ENCODE measurements around the gene DAW1. TPM values are rescaled to one million over a fixed set of nuclear protein-coding genes. Genes with fewer than 3 reads are reported as not detected.

The DAW1 gene
- total and polyA plus RNA-seq, 2 of the 13 experiments (the other 11 are each of a cell fraction or from before 2014, with no cell fraction given): not detected

DNA sequence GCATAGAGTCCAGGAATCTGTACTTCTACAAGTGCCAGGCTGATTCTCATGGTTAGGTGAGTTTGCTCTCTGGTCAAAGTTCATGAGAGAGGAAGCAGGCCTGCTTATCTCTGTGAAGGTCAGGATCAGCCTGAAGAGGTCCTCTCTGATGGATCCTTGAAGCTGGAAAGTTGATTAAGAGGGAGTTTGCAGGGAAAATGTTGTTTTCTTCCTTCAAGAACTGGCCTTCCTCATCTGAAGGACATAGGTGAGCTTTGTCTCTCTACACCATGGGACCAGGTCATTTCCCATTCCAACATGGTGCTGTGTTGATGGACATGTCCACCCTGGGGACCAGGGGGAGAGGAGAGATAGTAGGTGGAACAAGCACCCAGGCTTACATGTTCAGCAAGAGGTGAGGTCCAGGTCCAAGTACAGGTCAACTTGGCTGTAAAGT lies 42.9 kb upstream of the DAW1 start (continued):
- TF ChIP-seq FOXO1 (CRISPR knock-in tag; IDR thresholded peaks at IDR 0.05) (peak; percentile 26; the same call in 1 of the 2 replicates), ZNF703 (CRISPR knock-in tag; IDR thresholded peaks at IDR 0.05; ENCODE audit: borderline replicate concordance) (no peak), BCL6 (CRISPR knock-in tag; IDR thresholded peaks at IDR 0.05) (peak; percentile 54; the same call in 1 of the 2 replicates), MEIS1 (CRISPR knock-in tag; IDR thresholded peaks at IDR 0.05; ENCODE audit: borderline replicate concordance) (no peak), ZNF20 (CRISPR knock-in tag; IDR thresholded peaks at IDR 0.05) (no peak), SNAPC2 (CRISPR knock-in tag; IDR thresholded peaks at IDR 0.05) (no peak), DPF2 (CRISPR knock-in tag; IDR thresholded peaks at IDR 0.05; ENCODE audit: borderline replicate concordance, low read depth) (no peak), ZNF160 (CRISPR knock-in tag; IDR thresholded peaks at IDR 0.05) (no peak), MED8 (CRISPR knock-in tag; IDR thresholded peaks at IDR 0.05; ENCODE audit: insufficient replicate concordance) (no peak), ZNF577 (CRISPR knock-in tag; IDR thresholded peaks at IDR 0.05; ENCODE audit: borderline replicate concordance, low read depth) (no peak), ZNF460 (CRISPR knock-in tag; IDR thresholded peaks at IDR 0.05; ENCODE audit: borderline replicate concordance) (no peak), SATB2 (CRISPR knock-in tag; IDR thresholded peaks at IDR 0.05) (no peak), ZNF205 (CRISPR knock-in tag; IDR thresholded peaks at IDR 0.05) (no peak), ZNF839 (CRISPR knock-in tag; IDR thresholded peaks at IDR 0.05; ENCODE audit: borderline replicate concordance) (no peak), ZBTB42 (CRISPR knock-in tag; IDR thresholded peaks at IDR 0.05) (no peak)
- TF ChIP-seq, protein P1, sequence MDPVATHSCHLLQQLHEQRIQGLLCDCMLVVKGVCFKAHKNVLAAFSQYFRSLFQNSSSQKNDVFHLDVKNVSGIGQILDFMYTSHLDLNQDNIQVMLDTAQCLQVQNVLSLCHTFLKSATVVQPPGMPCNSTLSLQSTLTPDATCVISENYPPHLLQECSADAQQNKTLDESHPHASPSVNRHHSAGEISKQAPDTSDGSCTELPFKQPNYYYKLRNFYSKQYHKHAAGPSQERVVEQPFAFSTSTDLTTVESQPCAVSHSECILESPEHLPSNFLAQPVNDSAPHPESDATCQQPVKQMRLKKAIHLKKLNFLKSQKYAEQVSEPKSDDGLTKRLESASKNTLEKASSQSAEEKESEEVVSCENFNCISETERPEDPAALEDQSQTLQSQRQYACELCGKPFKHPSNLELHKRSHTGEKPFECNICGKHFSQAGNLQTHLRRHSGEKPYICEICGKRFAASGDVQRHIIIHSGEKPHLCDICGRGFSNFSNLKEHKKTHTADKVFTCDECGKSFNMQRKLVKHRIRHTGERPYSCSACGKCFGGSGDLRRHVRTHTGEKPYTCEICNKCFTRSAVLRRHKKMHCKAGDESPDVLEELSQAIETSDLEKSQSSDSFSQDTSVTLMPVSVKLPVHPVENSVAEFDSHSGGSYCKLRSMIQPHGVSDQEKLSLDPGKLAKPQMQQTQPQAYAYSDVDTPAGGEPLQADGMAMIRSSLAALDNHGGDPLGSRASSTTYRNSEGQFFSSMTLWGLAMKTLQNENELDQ (CRISPR knock-in tag; IDR thresholded peaks at IDR 0.05; ENCODE audit: borderline replicate concordance): no peak
- TF ChIP-seq, protein P2, sequence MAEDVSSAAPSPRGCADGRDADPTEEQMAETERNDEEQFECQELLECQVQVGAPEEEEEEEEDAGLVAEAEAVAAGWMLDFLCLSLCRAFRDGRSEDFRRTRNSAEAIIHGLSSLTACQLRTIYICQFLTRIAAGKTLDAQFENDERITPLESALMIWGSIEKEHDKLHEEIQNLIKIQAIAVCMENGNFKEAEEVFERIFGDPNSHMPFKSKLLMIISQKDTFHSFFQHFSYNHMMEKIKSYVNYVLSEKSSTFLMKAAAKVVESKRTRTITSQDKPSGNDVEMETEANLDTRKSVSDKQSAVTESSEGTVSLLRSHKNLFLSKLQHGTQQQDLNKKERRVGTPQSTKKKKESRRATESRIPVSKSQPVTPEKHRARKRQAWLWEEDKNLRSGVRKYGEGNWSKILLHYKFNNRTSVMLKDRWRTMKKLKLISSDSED (CRISPR knock-in tag; IDR thresholded peaks at IDR 0.05): no peak
- TF ChIP-seq, protein P3, sequence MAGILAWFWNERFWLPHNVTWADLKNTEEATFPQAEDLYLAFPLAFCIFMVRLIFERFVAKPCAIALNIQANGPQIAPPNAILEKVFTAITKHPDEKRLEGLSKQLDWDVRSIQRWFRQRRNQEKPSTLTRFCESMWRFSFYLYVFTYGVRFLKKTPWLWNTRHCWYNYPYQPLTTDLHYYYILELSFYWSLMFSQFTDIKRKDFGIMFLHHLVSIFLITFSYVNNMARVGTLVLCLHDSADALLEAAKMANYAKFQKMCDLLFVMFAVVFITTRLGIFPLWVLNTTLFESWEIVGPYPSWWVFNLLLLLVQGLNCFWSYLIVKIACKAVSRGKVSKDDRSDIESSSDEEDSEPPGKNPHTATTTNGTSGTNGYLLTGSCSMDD (CRISPR knock-in tag; IDR thresholded peaks at IDR 0.05): no peak
- TF ChIP-seq, protein P4, sequence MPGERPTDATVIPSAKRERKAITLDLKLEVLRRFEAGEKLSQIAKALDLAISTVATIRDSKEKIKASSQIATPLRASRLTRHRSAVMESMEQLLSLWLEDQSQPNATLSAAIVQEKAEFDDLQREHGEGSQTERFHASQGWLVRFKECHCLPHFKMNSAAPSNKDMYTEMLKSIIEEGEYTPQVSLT (CRISPR knock-in tag; IDR thresholded peaks at IDR 0.05; ENCODE audit: borderline replicate concordance, low read depth): no peak
- TF ChIP-seq, protein P5, sequence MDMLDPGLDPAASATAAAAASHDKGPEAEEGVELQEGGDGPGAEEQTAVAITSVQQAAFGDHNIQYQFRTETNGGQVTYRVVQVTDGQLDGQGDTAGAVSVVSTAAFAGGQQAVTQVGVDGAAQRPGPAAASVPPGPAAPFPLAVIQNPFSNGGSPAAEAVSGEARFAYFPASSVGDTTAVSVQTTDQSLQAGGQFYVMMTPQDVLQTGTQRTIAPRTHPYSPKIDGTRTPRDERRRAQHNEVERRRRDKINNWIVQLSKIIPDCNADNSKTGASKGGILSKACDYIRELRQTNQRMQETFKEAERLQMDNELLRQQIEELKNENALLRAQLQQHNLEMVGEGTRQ (IDR thresholded peaks at IDR 0.05; ENCODE audit: low read depth, low read length): no peak
- TF ChIP-seq, protein P5 (CRISPR knock-in tag; IDR thresholded peaks at IDR 0.05; ENCODE audit: borderline replicate concordance): no peak
- TF ChIP-seq, protein P6, sequence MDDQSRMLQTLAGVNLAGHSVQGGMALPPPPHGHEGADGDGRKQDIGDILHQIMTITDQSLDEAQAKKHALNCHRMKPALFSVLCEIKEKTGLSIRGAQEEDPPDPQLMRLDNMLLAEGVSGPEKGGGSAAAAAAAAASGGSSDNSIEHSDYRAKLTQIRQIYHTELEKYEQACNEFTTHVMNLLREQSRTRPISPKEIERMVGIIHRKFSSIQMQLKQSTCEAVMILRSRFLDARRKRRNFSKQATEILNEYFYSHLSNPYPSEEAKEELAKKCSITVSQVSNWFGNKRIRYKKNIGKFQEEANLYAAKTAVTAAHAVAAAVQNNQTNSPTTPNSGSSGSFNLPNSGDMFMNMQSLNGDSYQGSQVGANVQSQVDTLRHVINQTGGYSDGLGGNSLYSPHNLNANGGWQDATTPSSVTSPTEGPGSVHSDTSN (CRISPR knock-in tag; IDR thresholded peaks at IDR 0.05; ENCODE audit: borderline replicate concordance): no peak

Data from HepG2 (cell line).